HepG2 (cell line): ENCODE data around the gene HNRNPA0. TPM values are rescaled to one million over a fixed set of nuclear protein-coding genes. Genes with fewer than 3 reads are reported as not detected.

Experiments
- ARID2 ChIP-seq: sonication (generic); formaldehyde crosslinking; IDR thresholded peaks from 2 replicates; pipeline ENCODE4 v1.8.1; 2022; ENCODE audit warnings: mild to moderate bottlenecking, missing genetic modification reagents, borderline replicate concordance
- CHD2 ChIP-seq: IDR thresholded peaks from 2 replicates; pipeline ENCODE4 v1.6.1; 2011; ENCODE audit warnings: low read depth, low read length, improper control_type of control experiment
- EZH2 ChIP-seq: conservative IDR thresholded peaks from 2 replicates; pipeline ENCODE4 v1.6.1; 2012; ENCODE audit warnings: mild to moderate bottlenecking, low read depth, low read length, moderate library complexity
- HMG20A ChIP-seq: IDR thresholded peaks from 2 replicates; pipeline ENCODE4 v1.6.1; 2016; ENCODE audit warnings: borderline replicate concordance
- KDM1A ChIP-seq: IDR thresholded peaks from 2 replicates; pipeline ENCODE4 v1.6.1; 2016; ENCODE audit warnings: missing compliant biosample characterization
- KDM5A ChIP-seq: fragments of 200-600 bp; sonication (generic); IDR thresholded peaks from 2 replicates; pipeline ENCODE4 v1.7.0; 2018; ENCODE audit warnings: antibody characterized with exemption, mild to moderate bottlenecking, low read length, borderline replicate concordance
- MAF1 ChIP-seq: sonication (generic); formaldehyde crosslinking; IDR thresholded peaks from 2 replicates; pipeline ENCODE4 v1.5.0; 2020; ENCODE audit warnings: missing genetic modification reagents, borderline replicate concordance
- MED1 ChIP-seq: sonication (generic); formaldehyde crosslinking; IDR thresholded peaks from 2 replicates; pipeline ENCODE4 v1.4.0; 2020; ENCODE audit warnings: missing genetic modification reagents
- MLLT10 ChIP-seq: sonication (generic); formaldehyde crosslinking; IDR thresholded peaks from 2 replicates; pipeline ENCODE4 v1.4.0; 2020; ENCODE audit warnings: missing genetic modification reagents
- MTF1 ChIP-seq: sonication (generic); formaldehyde crosslinking; IDR thresholded peaks from 2 replicates; pipeline ENCODE4 v1.5.0; 2020; ENCODE audit warnings: missing genetic modification reagents
- NCOR1 ChIP-seq: fragments of 200-600 bp; sonication (generic); IDR thresholded peaks from 2 replicates; pipeline ENCODE4 v1.7.0; 2017; ENCODE audit warnings: antibody characterized with exemption, low read length, borderline replicate concordance
- NFE2 ChIP-seq: sonication (generic); formaldehyde crosslinking; IDR thresholded peaks from 2 replicates; pipeline ENCODE4 v1.4.0; 2020; ENCODE audit warnings: missing genetic modification reagents
- NR2C2 ChIP-seq: sonication (generic); formaldehyde crosslinking; IDR thresholded peaks from 2 replicates; pipeline ENCODE4 v1.4.0; 2020; ENCODE audit warnings: missing genetic modification reagents, mild to moderate bottlenecking, moderate library complexity, borderline replicate concordance
- RAD51 ChIP-seq: fragments of 450-650 bp; IDR thresholded peaks from 2 replicates; pipeline ENCODE4 v1.6.1; 2016; ENCODE audit warnings: borderline replicate concordance
- SALL2 ChIP-seq: sonication (generic); formaldehyde crosslinking; IDR thresholded peaks from 2 replicates; pipeline ENCODE4 v1.8.1; 2023; ENCODE audit warnings: mild to moderate bottlenecking, missing genetic modification reagents, inconsistent platforms
- TERF1 ChIP-seq: sonication (generic); formaldehyde crosslinking; IDR thresholded peaks from 2 replicates; pipeline ENCODE4 v1.8.0; 2022; ENCODE audit warnings: mild to moderate bottlenecking, missing genetic modification reagents, moderate library complexity
- TFAP4 ChIP-seq: sonication (generic); IDR thresholded peaks from 2 replicates; pipeline ENCODE4 v1.6.1; 2016; ENCODE audit warnings: low read depth, borderline replicate concordance
- ZC3H13 ChIP-seq: sonication (generic); formaldehyde crosslinking; IDR thresholded peaks from 2 replicates; pipeline ENCODE4 v1.8.1; 2023; ENCODE audit warnings: mild to moderate bottlenecking, missing genetic modification reagents, moderate library complexity
- ZFP41 ChIP-seq: sonication (generic); formaldehyde crosslinking; IDR thresholded peaks from 2 replicates; pipeline ENCODE4 v1.4.0; 2020; ENCODE audit warnings: mild to moderate bottlenecking, missing genetic modification reagents, borderline replicate concordance
- ZFP90 ChIP-seq: sonication (generic); formaldehyde crosslinking; IDR thresholded peaks from 2 replicates; pipeline ENCODE4 v1.8.0; 2022; ENCODE audit warnings: missing genetic modification reagents, mild to moderate bottlenecking, inconsistent platforms, borderline replicate concordance
- ZFX ChIP-seq: sonication (generic); formaldehyde crosslinking; IDR thresholded peaks from 2 replicates; pipeline ENCODE4 v1.4.0; 2020; ENCODE audit warnings: mild to moderate bottlenecking, low read depth, missing genetic modification reagents, moderate library complexity
- ZNF101 ChIP-seq: sonication (generic); formaldehyde crosslinking; IDR thresholded peaks from 2 replicates; pipeline ENCODE4 v1.4.0; 2020; ENCODE audit warnings: mild to moderate bottlenecking, low read depth, missing genetic modification reagents, borderline replicate concordance
- ZNF546 ChIP-seq: sonication (generic); formaldehyde crosslinking; conservative IDR thresholded peaks from 2 replicates; pipeline ENCODE4 v1.8.1; 2023; ENCODE audit warnings: mild to moderate bottlenecking, missing genetic modification reagents
- ZNF674 ChIP-seq: sonication (generic); formaldehyde crosslinking; IDR thresholded peaks from 2 replicates; pipeline ENCODE4 v1.5.0; 2020; ENCODE audit warnings: low read depth, mild to moderate bottlenecking, missing genetic modification reagents
- polyA plus RNA-seq, 8 experiments: library from polyadenylated mRNA; depleted of rRNA in 3 of 8; stranded (reverse) in 7 of 8; unstranded in 1 of 8; fragments of >200 nt; fragmentation: Illumina TruSeq in 4 of 8; extraction: Trizol in 4 of 8; gene quantifications; 2 replicates each; pipeline versions ENCODE4 v1.2.1 to v1.2.3, GENCODE V29; 2011 to 2016; ENCODE audit warnings: low read depth in 4 of 8, missing spikeins in 1 of 8, mixed read lengths in 1 of 8; ENCODE audit not compliant: insufficient read depth in 1 of 8
- total RNA-seq, 5 experiments: library from RNA; depleted of rRNA; stranded (reverse); fragments of >200 nt; fragmentation: Illumina TruSeq; extraction: Trizol; gene quantifications; 2 replicates each; pipeline ENCODE4 v1.2.3, GENCODE V29; 2016; ENCODE audit warnings: low read depth in 1 of 5

The HNRNPA0 gene
- total and polyA plus RNA-seq, 2 of the 13 experiments (the other 11 are each of a cell fraction or from before 2014, with no cell fraction given): 9.0 to 12.9 TPM

GRCh38 chr5:137752905-137753690, 1.1 kb downstream of the HNRNPA0 start (continued):
- no peak for TF ChIP-seq ARID2
- TF ChIP-seq ZFP90: no peak
- no peak for TF ChIP-seq CHD2
- no peak for TF ChIP-seq RAD51
- no peak for TF ChIP-seq SALL2 (CRISPR knock-in tag)
- TF ChIP-seq KDM5A: no peak
- no peak for TF ChIP-seq EZH2
- 0 out of 2 replicates have a peak, but pooled peaks have one; percentile 21 for TF ChIP-seq ZNF546 (CRISPR knock-in tag)
- no peak for TF ChIP-seq TFAP4
- TF ChIP-seq ZNF101 (CRISPR knock-in tag): no peak
- TF ChIP-seq NCOR1: no peak
- TF ChIP-seq ZFX: no peak
- TF ChIP-seq MTF1 (CRISPR knock-in tag): no peak
- TF ChIP-seq ZC3H13 (CRISPR knock-in tag): peak; percentile 87
- TF ChIP-seq NR2C2 (CRISPR knock-in tag): no peak
- TF ChIP-seq ZNF674 (CRISPR knock-in tag): no peak
- no peak for TF ChIP-seq KDM1A (CRISPR knock-in tag)
- TF ChIP-seq HMG20A (CRISPR knock-in tag): no peak
- TF ChIP-seq TERF1: no peak
- no peak for TF ChIP-seq MLLT10 (CRISPR knock-in tag)
- TF ChIP-seq MED1 (CRISPR knock-in tag): no peak
- no peak; the same call in 1 of the 2 replicates for TF ChIP-seq ZFP41 (CRISPR knock-in tag)
- TF ChIP-seq NFE2: no peak
- TF ChIP-seq MAF1: no peak
